ENCODE results near the gene CDH22.
A peak's percentile ranks its signal among the peaks of the same experiment; 100 is the strongest.

The CDH22 gene

DNA sequence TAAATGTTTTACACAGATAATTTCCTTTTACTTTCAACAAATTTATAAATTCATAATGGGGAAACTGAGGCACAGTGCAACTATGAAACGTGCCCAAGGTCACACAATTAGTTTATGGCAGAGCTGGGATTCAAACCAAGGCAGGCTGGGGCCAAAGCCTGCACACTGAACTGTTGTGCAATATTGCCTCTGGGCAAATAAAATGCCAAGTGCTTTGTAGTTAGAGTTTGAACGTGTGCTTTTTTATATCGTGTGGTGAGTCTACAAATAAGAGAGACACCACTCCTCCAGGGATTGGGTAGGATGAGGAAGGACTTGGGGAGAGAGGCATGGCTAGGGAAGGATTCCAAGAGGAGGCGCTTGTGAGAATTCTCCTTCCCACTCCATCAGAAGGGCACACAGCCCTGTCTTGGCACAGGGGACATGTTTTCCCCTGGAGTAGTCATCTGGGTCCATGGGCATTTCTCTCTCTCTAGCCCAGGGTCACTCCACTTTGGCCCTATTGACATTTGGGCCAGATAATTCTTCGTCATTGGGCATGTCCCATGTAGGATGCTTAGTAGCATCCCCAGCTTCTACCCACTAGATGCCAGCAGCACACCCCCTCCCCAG lies 2.8 kb upstream of the CDH22 start:
- ATAC-seq (replicated peaks; ENCODE audit: extremely low read depth, poor library complexity, severe bottlenecking) (no peak), DNase-seq (ENCODE audit: low spot score in 2 of 2) (no peak)

DNA sequence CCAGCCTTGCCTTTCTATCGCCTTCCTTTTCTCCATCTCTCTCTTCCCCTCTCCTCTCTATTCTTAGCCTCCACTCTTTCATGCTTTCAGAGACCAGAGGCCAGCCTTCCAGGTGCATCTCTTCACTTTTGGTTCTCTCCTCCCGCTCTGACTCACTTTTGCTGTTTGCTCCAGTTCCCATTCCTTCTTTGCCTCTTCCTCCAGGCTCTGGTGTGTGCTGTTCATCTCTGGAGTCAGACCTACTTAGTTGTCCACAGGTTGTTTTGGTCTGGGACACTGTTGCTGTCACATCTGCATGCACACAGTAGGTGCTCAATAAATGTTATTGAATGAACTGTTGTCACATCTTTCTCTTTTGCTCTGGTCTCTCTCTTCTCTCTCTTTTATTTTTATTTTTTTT lies 1.6 kb upstream of the CDH22 start:
- Mint-ChIP-seq H3K4me3 (peak overlapping the region; percentile 16), H3K27me3 (peaks cover 82% of the 10 kb centered on the region), H3K36me3 (ENCODE audit: insufficient read depth) (peaks cover 2% of the 10 kb centered on the region), H3K9me3 (no peaks in the 10 kb centered on the region), H3K27ac (ENCODE audit: low read depth) (no peak overlapping the region), H3K4me1 (peaks cover 13% of the 10 kb centered on the region)
- ATAC-seq (replicated peaks; ENCODE audit: extremely low read depth, poor library complexity, severe bottlenecking) (no peak), DNase-seq (ENCODE audit: low spot score in 2 of 2) (no peak)

More for the DNA sequence above, 2.8 kb upstream of the CDH22 start:
- Mint-ChIP-seq H3K36me3 (ENCODE audit: insufficient read depth) (peaks cover 2% of the 10 kb centered on the region), H3K27ac (ENCODE audit: low read depth) (no peak overlapping the region), H3K9me3 (no peaks in the 10 kb centered on the region), H3K4me1 (peaks cover 13% of the 10 kb centered on the region), H3K27me3 (peaks cover 85% of the 10 kb centered on the region), H3K4me3 (no peak overlapping the region)

DNA sequence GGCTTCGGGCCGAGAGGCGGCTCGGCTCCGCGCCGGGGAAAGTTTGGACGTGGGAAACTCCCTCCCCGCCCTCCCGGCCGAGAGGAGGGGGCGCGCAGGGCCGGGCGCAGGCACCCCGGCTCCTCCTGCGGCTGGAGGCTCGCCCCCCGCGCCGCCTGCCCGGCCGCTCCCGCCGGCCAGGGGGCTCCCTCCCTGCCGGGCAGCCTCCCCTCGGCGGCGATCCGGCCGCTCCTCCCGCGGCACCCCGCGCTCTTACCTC lies 370 bp downstream of the CDH22 start:
- ATAC-seq (replicated peaks; ENCODE audit: extremely low read depth, poor library complexity, severe bottlenecking) (no peak), DNase-seq (ENCODE audit: low spot score in 2 of 2) (no peak)
- Mint-ChIP-seq H3K4me1 (peaks cover 13% of the 10 kb centered on the region), H3K27me3 (peaks cover 80% of the 10 kb centered on the region), H3K4me3 (peak overlapping the region; percentile 16), H3K27ac (ENCODE audit: low read depth) (no peak overlapping the region), H3K36me3 (ENCODE audit: insufficient read depth) (peaks cover 2% of the 10 kb centered on the region), H3K9me3 (no peaks in the 10 kb centered on the region)

DNA sequence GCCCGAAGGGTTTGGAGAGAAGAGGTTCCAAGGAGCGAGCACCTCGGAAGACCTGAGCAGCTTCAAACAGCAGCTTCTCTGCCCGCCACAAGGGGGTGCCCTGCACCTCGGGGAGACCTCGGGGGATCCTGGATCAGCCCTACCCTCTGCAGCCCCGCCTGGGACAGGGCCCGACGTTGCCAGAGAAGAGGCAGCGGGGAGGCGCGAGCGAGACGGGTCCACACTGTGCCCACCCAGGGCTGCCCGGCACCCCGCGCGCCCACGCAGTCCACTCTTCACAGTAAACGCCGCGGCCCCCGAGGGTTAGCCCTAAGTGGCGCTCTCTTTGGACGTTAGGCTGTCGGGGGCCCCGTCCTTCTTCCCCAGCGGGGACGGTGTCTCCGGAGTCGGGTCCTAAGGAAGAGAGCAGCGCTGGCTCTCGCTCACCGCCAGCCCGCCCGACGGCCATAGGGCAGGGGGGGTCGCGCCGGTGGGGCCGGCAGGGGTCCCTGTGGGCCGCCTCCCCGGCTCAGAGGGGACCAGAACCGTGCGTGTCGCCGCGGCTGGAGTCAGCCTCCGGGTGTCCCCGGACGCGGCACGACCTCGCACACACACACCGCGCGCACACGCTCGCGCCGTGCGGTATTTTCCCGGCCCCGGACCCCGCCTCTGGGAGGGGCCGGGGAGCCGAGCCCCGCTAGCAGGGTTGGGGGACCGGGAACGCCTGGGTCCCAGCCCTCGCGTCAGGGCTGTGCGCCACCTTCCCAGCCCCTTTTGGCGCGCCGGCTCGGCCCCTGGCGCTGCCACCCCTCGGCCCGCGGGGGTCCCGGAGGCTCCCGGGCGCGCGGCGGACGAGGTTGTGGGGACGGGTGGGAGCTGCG lies 929 bp downstream of the CDH22 start:
- Mint-ChIP-seq H3K27me3 (peaks cover 80% of the 10 kb centered on the region), H3K4me3 (peak overlapping the region; percentile 55), H3K4me1 (peaks cover 13% of the 10 kb centered on the region), H3K27ac (ENCODE audit: low read depth) (no peak overlapping the region), H3K9me3 (no peaks in the 10 kb centered on the region), H3K36me3 (ENCODE audit: insufficient read depth) (peaks cover 2% of the 10 kb centered on the region)
- ATAC-seq (replicated peaks; ENCODE audit: extremely low read depth, poor library complexity, severe bottlenecking) (peak; percentile 78), DNase-seq (ENCODE audit: low spot score in 2 of 2) (peak; percentile 50 to 59)

GRCh38 chr20:46306743-46307138 lies 1.6 kb downstream of the CDH22 start:
- DNase-seq (ENCODE audit: low spot score in 2 of 2) (no peak), ATAC-seq (replicated peaks; ENCODE audit: extremely low read depth, poor library complexity, severe bottlenecking) (no peak)
- Mint-ChIP-seq H3K9me3 (no peaks in the 10 kb centered on the region), H3K27ac (ENCODE audit: low read depth) (no peak overlapping the region), H3K27me3 (peaks cover 74% of the 10 kb centered on the region), H3K4me1 (peaks cover 9% of the 10 kb centered on the region), H3K36me3 (ENCODE audit: insufficient read depth) (peaks cover under 1% of the 10 kb centered on the region), H3K4me3 (peak overlapping the region; percentile 55)

DNA sequence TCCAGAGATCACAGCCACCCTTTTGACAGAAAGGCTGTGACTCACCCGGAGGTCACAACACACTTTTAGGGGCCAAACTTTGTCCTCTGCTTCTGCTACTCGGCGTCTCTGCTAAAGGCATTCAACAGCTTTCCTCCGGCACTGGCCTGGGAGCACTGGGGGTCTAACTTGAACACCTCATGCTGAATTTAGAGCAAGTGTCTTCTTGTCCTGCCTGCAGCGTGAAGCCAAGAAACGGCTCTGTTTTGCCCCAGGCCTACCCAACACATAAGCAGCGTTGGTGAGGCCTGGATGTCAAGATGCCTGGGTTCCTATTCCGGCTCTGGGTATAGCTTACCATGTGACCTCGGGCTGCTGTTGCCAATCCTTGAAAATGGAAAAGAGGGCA lies 2.3 kb downstream of the CDH22 start:
- peaks cover 8% of the 10 kb centered on the region for H3K4me1 Mint-ChIP-seq
- H3K9me3 Mint-ChIP-seq = no peaks in the 10 kb centered on the region
- H3K36me3 Mint-ChIP-seq (ENCODE audit: insufficient read depth) = no peaks in the 10 kb centered on the region
- no peak for ATAC-seq (replicated peaks; ENCODE audit: extremely low read depth, poor library complexity, severe bottlenecking)
- no peak overlapping the region for H3K27ac Mint-ChIP-seq (ENCODE audit: low read depth)
- no peak for DNase-seq (ENCODE audit: low spot score in 2 of 2)
- H3K27me3 Mint-ChIP-seq = peaks cover 66% of the 10 kb centered on the region
- peak overlapping the region; percentile 55 for H3K4me3 Mint-ChIP-seq

DNA sequence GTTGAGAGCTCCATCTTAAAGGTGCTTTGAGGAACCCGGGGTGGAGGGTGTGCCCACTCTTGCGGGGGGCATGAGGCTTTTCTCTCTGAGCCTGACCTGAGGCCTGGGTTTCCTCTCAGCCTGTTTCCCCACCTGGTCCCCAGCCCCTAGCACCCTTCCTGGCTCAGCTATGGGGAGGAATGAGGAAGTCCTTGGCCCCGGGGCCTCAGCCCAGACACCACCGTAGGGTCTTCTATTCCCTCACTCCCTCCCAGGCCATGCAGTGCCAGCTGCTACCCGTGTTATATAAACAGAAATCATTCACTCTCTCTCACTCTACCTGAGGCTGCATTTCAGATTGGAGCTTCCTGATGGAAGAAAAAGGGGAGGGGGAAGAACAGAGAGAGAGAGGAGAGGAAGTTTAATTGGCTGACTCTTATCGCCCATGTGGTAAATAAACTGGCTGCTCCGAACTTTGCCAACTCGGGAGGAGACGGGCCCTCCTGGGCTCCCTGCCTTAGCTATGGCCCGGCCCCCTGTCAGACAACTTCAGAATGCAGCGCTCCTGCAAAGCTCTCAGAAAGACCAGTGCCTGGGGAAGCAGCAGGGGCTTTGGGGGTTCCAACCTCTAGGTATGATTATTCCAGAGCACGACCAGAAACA lies 2.8 kb downstream of the CDH22 start:
- Mint-ChIP-seq H3K27me3 (peaks cover 64% of the 10 kb centered on the region), H3K9me3 (no peaks in the 10 kb centered on the region)

GRCh38 chr20:46304852-46305251 lies 3.4 kb downstream of the CDH22 start:
- ATAC-seq (replicated peaks; ENCODE audit: extremely low read depth, poor library complexity, severe bottlenecking) (no peak), DNase-seq (ENCODE audit: low spot score in 2 of 2) (no peak)
- H3K36me3 Mint-ChIP-seq (ENCODE audit: insufficient read depth) = no peaks in the 10 kb centered on the region
- no peak overlapping the region for H3K4me3 Mint-ChIP-seq
- H3K4me1 Mint-ChIP-seq = peaks cover 8% of the 10 kb centered on the region
- peaks cover 64% of the 10 kb centered on the region for H3K27me3 Mint-ChIP-seq
- H3K9me3 Mint-ChIP-seq = no peaks in the 10 kb centered on the region
- H3K27ac Mint-ChIP-seq (ENCODE audit: low read depth) = no peak overlapping the region

More for the DNA sequence above, 2.8 kb downstream of the CDH22 start:
- ATAC-seq (replicated peaks; ENCODE audit: extremely low read depth, poor library complexity, severe bottlenecking) = no peak
- H3K4me3 Mint-ChIP-seq = no peak overlapping the region
- peaks cover 8% of the 10 kb centered on the region for H3K4me1 Mint-ChIP-seq
- DNase-seq (ENCODE audit: low spot score in 2 of 2) = no peak
- no peak overlapping the region for H3K27ac Mint-ChIP-seq (ENCODE audit: low read depth)
- no peaks in the 10 kb centered on the region for H3K36me3 Mint-ChIP-seq (ENCODE audit: insufficient read depth)

- no peaks in the 10 kb centered on the region for H3K36me3 Mint-ChIP-seq (ENCODE audit: insufficient read depth)
- DNase-seq (ENCODE audit: low spot score in 2 of 2) (no peak), ATAC-seq (replicated peaks; ENCODE audit: extremely low read depth, poor library complexity, severe bottlenecking) (no peak)
- peaks cover 60% of the 10 kb centered on the region for H3K27me3 Mint-ChIP-seq
- no peak overlapping the region for H3K27ac Mint-ChIP-seq (ENCODE audit: low read depth)
- H3K4me3 Mint-ChIP-seq = no peak overlapping the region
- H3K4me1 Mint-ChIP-seq = peaks cover 8% of the 10 kb centered on the region
- no peaks in the 10 kb centered on the region for H3K9me3 Mint-ChIP-seq
Observed at GRCh38 chr20:46304361-46304760, 3.9 kb downstream of the CDH22 start.

- ATAC-seq (replicated peaks; ENCODE audit: extremely low read depth, poor library complexity, severe bottlenecking) (no peak), DNase-seq (ENCODE audit: low spot score in 2 of 2) (no peak)
- Mint-ChIP-seq H3K4me3 (no peak overlapping the region), H3K36me3 (ENCODE audit: insufficient read depth) (no peaks in the 10 kb centered on the region), H3K9me3 (no peaks in the 10 kb centered on the region), H3K27ac (ENCODE audit: low read depth) (no peak overlapping the region), H3K4me1 (peaks cover 8% of the 10 kb centered on the region), H3K27me3 (peaks cover 54% of the 10 kb centered on the region)
Observed at GRCh38 chr20:46303176-46303956, 4.9 kb downstream of the CDH22 start.

DNA sequence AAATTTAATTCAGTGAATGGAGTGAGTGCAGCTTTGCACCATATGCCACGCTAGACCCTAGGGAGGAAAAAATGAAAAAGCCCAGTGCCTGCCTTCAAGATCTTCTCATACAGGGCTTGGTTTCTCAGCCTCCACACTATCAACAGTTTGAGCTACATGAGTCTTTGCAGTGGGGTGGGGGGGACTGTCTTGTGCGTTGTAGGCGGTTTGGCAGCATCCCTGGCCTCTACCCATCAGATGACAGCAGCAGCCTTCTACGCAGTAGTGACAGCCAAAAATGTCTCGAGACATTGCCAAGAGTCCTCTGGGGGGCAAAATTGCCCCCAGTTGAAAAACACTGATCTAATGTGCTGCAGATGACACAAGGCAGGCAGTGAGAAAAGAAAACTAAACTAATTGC lies 6.2 kb downstream of the CDH22 start:
- Mint-ChIP-seq H3K4me1 (peaks cover 8% of the 10 kb centered on the region), H3K36me3 (ENCODE audit: insufficient read depth) (no peaks in the 10 kb centered on the region), H3K4me3 (no peak overlapping the region), H3K27ac (ENCODE audit: low read depth) (no peak overlapping the region), H3K27me3 (peaks cover 66% of the 10 kb centered on the region), H3K9me3 (no peaks in the 10 kb centered on the region)
- ATAC-seq (replicated peaks; ENCODE audit: extremely low read depth, poor library complexity, severe bottlenecking) (no peak), DNase-seq (ENCODE audit: low spot score in 2 of 2) (no peak)

- Mint-ChIP-seq H3K9me3 (no peaks in the 10 kb centered on the region), H3K27me3 (peaks cover 66% of the 10 kb centered on the region), H3K4me1 (no peaks in the 10 kb centered on the region), H3K36me3 (ENCODE audit: insufficient read depth) (no peaks in the 10 kb centered on the region), H3K27ac (ENCODE audit: low read depth) (no peak overlapping the region), H3K4me3 (no peak overlapping the region)
- no peak for DNase-seq (ENCODE audit: low spot score in 2 of 2)
- no peak for ATAC-seq (replicated peaks; ENCODE audit: extremely low read depth, poor library complexity, severe bottlenecking)
Observed at GRCh38 chr20:46300281-46300680, 8.0 kb downstream of the CDH22 start.
